Hepatocyte (in vitro differentiated cells): ENCODE measurements around the gene BTK. TPM values are rescaled to one million over a fixed set of nuclear protein-coding genes. Genes with fewer than 3 reads are reported as not detected.
"Not testable (repeated sequence)": the region's sequence is repeated elsewhere in the genome, so short reads cannot be mapped to it uniquely, and the experiment has no call there.

Source experiments
- DNase-seq: peaks from one replicate; pipeline ENCODE4 v3.0.0-alpha.2; 2016; ENCODE audit warnings: low spot score
- H2AFZ ChIP-seq: fragments of 200-600 bp; sonication (generic); 2 replicates; pipeline ENCODE4 v1.6.0; 2016; ENCODE audit warnings: antibody characterized with exemption, mild to moderate bottlenecking
- H3K27ac ChIP-seq: fragments of 200-600 bp; sonication (generic); 2 replicates; pipeline ENCODE4 v1.5.1; 2016; ENCODE audit warnings: mild to moderate bottlenecking
- H3K27me3 ChIP-seq: fragments of 200-600 bp; sonication (generic); 2 replicates; pipeline ENCODE4 v1.6.1; 2016
- H3K36me3 ChIP-seq: fragments of 200-600 bp; sonication (generic); replicated peaks from 2 replicates; pipeline ENCODE4 v1.5.1; 2016; ENCODE audit warnings: low read depth; ENCODE audit not compliant: insufficient read depth
- H3K4me1 ChIP-seq: fragments of 200-600 bp; sonication (generic); 2 replicates; pipeline ENCODE4 v1.5.1; 2016; ENCODE audit warnings: mild to moderate bottlenecking, moderate library complexity; ENCODE audit not compliant: insufficient read depth
- H3K4me2 ChIP-seq: fragments of 200-600 bp; sonication (generic); 2 replicates; pipeline ENCODE4 v1.6.0; 2016
- H3K4me3 ChIP-seq: fragments of 200-600 bp; sonication (generic); 2 replicates; pipeline ENCODE4 v1.5.1; 2016; ENCODE audit warnings: mild to moderate bottlenecking
- H3K79me2 ChIP-seq: fragments of 200-600 bp; sonication (generic); 2 replicates; pipeline ENCODE4 v1.6.0; 2017; ENCODE audit warnings: mild to moderate bottlenecking
- H3K9me2 ChIP-seq: fragments of 200-600 bp; sonication (generic); replicated peaks from 2 replicates; pipeline ENCODE4 v1.6.0; 2017; ENCODE audit warnings: mild to moderate bottlenecking; ENCODE audit not compliant: insufficient read depth
- H3K9me3 ChIP-seq: fragments of 200-600 bp; sonication (generic); 2 replicates; pipeline ENCODE4 v1.5.1; 2016; ENCODE audit warnings: low read depth, mild to moderate bottlenecking
- H4K20me1 ChIP-seq: fragments of 200-600 bp; sonication (generic); 2 replicates; pipeline ENCODE4 v1.6.0; 2016; ENCODE audit warnings: mild to moderate bottlenecking; ENCODE audit not compliant: insufficient read depth, poor library complexity, severe bottlenecking
- EZH2 ChIP-seq: fragments of 200-600 bp; sonication (generic); IDR thresholded peaks from 2 replicates; pipeline ENCODE4 v1.6.1; 2016; ENCODE audit warnings: antibody characterized with exemption, mild to moderate bottlenecking, borderline replicate concordance
- EZH2phosphoT487 ChIP-seq: fragments of 200-600 bp; sonication (generic); IDR thresholded peaks from one replicate; pipeline ENCODE4 v1.6.1; 2018; ENCODE audit warnings: antibody characterized with exemption, mild to moderate bottlenecking, low read depth, moderate library complexity; ENCODE audit not compliant: unreplicated experiment, severe bottlenecking
- WGBS: methylation state at CpG from one replicate; pipeline ENCODE4 v1.1.6; 2016; ENCODE audit warnings: low lambda C conversion rate; ENCODE audit errors: missing lambda C conversion rate; 5-methylcytosine and 5-hydroxymethylcytosine counted together
- polyA plus RNA-seq: library from polyadenylated mRNA; unstranded; fragments of >200 nt; fragmentation: Nextera tagmentation; extraction: Ambion mirVana; gene quantifications from 2 replicates; pipeline ENCODE4 v1.2.1, GENCODE V29; 2016
- total RNA-seq: library from RNA; depleted of rRNA; stranded (reverse); fragments of >200 nt; gene quantifications from 2 replicates; pipeline ENCODE4 v1.2.3, GENCODE V29; 2014
- TF ChIP-seq, protein P1 (sequence below): fragments of 200-600 bp; sonication (generic); IDR thresholded peaks from 2 replicates; pipeline ENCODE4 v1.5.1; 2016; ENCODE audit warnings: antibody characterized with exemption, mild to moderate bottlenecking; ENCODE audit not compliant: poor library complexity

The BTK gene
- total and polyA plus RNA-seq, 2 experiments from 2014 or later, result 0.70 to 1.4 TPM

DNA sequence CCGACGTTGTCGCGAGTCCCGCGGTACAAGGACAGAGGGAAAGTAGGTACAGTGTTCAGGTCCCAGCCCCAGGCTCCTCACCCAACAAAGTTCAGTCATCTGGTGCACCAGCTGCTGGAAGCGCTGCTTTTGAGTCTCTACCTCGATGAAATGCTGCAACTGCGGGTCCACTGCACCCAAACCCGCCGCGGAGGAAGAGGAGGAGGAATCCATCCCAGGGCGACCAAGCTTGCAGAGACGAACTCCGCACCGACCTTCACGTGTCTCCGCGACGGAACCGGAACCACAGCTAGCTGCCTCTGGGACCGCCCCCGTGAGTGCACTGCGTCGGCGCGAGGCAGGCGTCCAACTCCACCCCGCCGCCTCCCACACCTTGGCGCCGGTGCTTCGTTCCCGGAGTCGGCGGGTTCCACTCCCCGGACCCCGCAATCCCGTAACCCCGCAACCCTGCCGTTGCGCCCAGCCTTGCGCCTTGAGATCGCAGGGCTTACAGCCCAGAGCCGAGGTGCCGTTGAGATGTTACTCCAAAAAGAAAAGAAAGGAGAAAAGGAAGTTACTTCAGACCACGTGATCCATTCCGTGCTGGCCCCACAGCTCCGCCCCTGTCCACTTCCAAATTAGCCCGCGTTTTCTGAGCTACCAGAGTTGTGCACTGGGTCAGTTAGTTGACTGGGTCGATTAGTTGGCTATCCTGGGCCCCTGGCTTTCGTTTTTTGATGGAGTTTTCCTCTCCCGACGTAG, 37.4 kb downstream of the BTK start, which contains the start of gene TIMM8A:
TIMM8A (minus strand) TSS at position 291 of the 741 bp plus-strand sequence; CDS start at position 213, 78 bp downstream.
- Histone ChIP-seq H3K79me2 (peaks cover 10% of the 10 kb centered on the region), H2AFZ (peak within 1 kb of the TSS; percentile 49), H3K27me3 (no peaks in the 10 kb centered on the region), H3K4me2 (peak within 1 kb of the TSS; percentile 77), H3K27ac (peak within 1 kb of the TSS; percentile 97), H4K20me1 (no peaks in the 10 kb centered on the region), H3K9me2 (no peaks in the 10 kb centered on the region), H3K4me3 (peak within 1 kb of the TSS; percentile 54), H3K9me3 (no peaks in the 10 kb centered on the region), H3K36me3 (no peaks in the 10 kb centered on the region), H3K4me1 (no peaks in the 10 kb centered on the region)
- TF ChIP-seq EZH2phosphoT487 (no peak), EZH2 (no peak)
- TF ChIP-seq, protein P1, sequence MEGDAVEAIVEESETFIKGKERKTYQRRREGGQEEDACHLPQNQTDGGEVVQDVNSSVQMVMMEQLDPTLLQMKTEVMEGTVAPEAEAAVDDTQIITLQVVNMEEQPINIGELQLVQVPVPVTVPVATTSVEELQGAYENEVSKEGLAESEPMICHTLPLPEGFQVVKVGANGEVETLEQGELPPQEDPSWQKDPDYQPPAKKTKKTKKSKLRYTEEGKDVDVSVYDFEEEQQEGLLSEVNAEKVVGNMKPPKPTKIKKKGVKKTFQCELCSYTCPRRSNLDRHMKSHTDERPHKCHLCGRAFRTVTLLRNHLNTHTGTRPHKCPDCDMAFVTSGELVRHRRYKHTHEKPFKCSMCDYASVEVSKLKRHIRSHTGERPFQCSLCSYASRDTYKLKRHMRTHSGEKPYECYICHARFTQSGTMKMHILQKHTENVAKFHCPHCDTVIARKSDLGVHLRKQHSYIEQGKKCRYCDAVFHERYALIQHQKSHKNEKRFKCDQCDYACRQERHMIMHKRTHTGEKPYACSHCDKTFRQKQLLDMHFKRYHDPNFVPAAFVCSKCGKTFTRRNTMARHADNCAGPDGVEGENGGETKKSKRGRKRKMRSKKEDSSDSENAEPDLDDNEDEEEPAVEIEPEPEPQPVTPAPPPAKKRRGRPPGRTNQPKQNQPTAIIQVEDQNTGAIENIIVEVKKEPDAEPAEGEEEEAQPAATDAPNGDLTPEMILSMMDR, result no peak
- WGBS, result 45% methylated on average over 46 of the region's 55 CpGs
- DNase-seq, result peak; percentile 85

- H3K4me3 ChIP-seq, result peak overlapping the region; percentile 54
- no peaks in the 10 kb centered on the region for H3K9me3 ChIP-seq
- no peaks in the 10 kb centered on the region for H3K27me3 ChIP-seq
- no peaks in the 10 kb centered on the region for H3K36me3 ChIP-seq
- H3K9me2 ChIP-seq, result no peaks in the 10 kb centered on the region
- peaks cover 10% of the 10 kb centered on the region for H3K79me2 ChIP-seq
- peak overlapping the region; percentile 49 for H2AFZ ChIP-seq
- H3K27ac ChIP-seq, result peak overlapping the region; percentile 97
- 41% methylated on average over 12 of the region's 14 CpGs for WGBS
- peak; percentile 13 for DNase-seq
- H3K4me1 ChIP-seq, result no peaks in the 10 kb centered on the region
- H4K20me1 ChIP-seq, result no peaks in the 10 kb centered on the region
- TF ChIP-seq, protein P1, result no peak
- TF ChIP-seq EZH2, result no peak
- no peak for TF ChIP-seq EZH2phosphoT487
- peak overlapping the region; percentile 77 for H3K4me2 ChIP-seq
Observed at GRCh38 chrX:101347859-101348451, 38.0 kb downstream of the BTK start.

GRCh38 chrX:101337776-101338271, 48.2 kb downstream of the BTK start:
- no peak for TF ChIP-seq EZH2
- TF ChIP-seq EZH2phosphoT487, result no peak
- TF ChIP-seq, protein P1, result no peak
- Histone ChIP-seq H3K79me2 (no peaks in the 10 kb centered on the region), H3K27me3 (no peaks in the 10 kb centered on the region), H3K4me3 (no peak overlapping the region), H3K9me2 (no peaks in the 10 kb centered on the region), H3K9me3 (no peaks in the 10 kb centered on the region), H4K20me1 (no peaks in the 10 kb centered on the region), H3K4me2 (no peak overlapping the region), H3K36me3 (no peaks in the 10 kb centered on the region), H3K27ac (no peak overlapping the region), H3K4me1 (no peaks in the 10 kb centered on the region), H2AFZ (no peak overlapping the region)
- DNase-seq, result no peak
- 81% methylated on average over 4 of the region's 4 CpGs for WGBS

GRCh38 chrX:101334310-101334709, 51.7 kb downstream of the BTK start:
- WGBS, result 68% methylated on average over 7 of the region's 7 CpGs
- not testable (repeated sequence) for H3K27ac ChIP-seq, H3K4me1 ChIP-seq, DNase-seq, H3K4me2 ChIP-seq, H3K27me3 ChIP-seq, H3K79me2 ChIP-seq, H3K9me3 ChIP-seq, H3K9me2 ChIP-seq, H3K36me3 ChIP-seq, H2AFZ ChIP-seq, H3K4me3 ChIP-seq, H4K20me1 ChIP-seq

DNA sequence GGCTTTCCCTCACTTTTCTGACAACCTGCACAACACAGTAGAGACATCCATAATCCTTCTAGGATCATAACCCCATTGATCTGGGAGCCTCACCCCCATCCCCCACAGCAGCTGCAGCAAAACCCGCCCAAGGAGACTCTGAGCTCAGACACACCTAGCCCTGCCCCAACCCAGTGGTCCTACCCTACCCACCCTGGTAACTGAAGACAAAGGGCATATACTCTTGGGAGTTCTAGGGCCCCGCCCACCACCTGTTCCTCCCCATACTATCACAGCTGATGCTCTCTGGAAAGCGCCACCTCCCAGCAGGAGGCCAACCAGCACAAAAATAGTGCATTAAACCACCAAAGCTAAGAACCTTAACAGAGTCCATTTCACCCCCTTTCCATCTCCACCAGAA, 59.4 kb downstream of the BTK start:
- H3K9me2 ChIP-seq, H3K27ac ChIP-seq, DNase-seq, H4K20me1 ChIP-seq, H3K79me2 ChIP-seq, H3K4me3 ChIP-seq, H3K4me2 ChIP-seq, H2AFZ ChIP-seq, H3K9me3 ChIP-seq, H3K27me3 ChIP-seq, H3K36me3 ChIP-seq, H3K4me1 ChIP-seq: not testable (repeated sequence)
- 85% methylated on average over 3 of the region's 3 CpGs for WGBS
